Measurements from ENCODE around the gene CD84.

- no peak for TF ChIP-seq CTCF (IDR thresholded peaks at IDR 0.05; ENCODE audit: borderline replicate concordance, extremely low read depth, low read length, poor library complexity, severe bottlenecking)
- TF ChIP-seq EZH2 (IDR thresholded peaks at IDR 0.05; ENCODE audit: borderline replicate concordance, low read depth, low read length, severe bottlenecking) = no peak
These were observed 9.5 kb downstream of the CD84 start for GRCh38 chr1:160569806-160570205.
